Thyroid gland (tissue), 4 donors: ENCODE measurements around the gene MPP1.

Experiments used
- POLR2A ChIP-seq, 2 donors: fragments of 450-650 bp; IDR thresholded peaks; one replicate each; pipeline ENCODE4 v1.6.1; 2017; ENCODE audit warnings: antibody characterized with exemption in 2 of 2, mild to moderate bottlenecking in 2 of 2, moderate library complexity in 1 of 2
- TF ChIP-seq, protein P1 (sequence below), 6 experiments: fragments of 200-600 bp in 3 of 6; fragments of 450-650 bp in 3 of 6; sonication (generic) in 3 of 6; IDR thresholded peaks; one replicate each; pipeline ENCODE4 v1.5.1; 2016 to 2019; ENCODE audit warnings: antibody characterized with exemption in 6 of 6, mild to moderate bottlenecking in 2 of 6, inconsistent platforms in 1 of 6, moderate library complexity in 1 of 6

DNA sequence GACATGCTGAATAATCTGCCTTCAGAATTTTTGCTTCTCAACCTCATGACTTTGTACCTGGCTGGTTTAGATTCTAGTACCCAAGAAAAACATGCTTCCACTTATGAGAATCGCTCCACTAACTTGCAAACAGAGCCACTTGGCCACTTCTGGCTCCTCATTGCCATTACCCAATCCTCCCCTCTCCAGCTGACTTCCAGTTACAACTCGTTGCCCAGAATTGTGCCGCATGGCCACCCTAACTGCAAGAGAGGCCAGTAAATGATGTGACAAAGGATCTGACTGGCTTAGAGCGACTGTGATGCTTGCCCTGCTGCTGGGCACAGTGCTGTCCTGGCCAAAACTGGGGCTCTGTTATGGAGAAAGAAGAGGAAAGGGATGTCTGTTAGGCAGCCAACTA lies 46.6 kb downstream of the MPP1 start:
- TF ChIP-seq, protein P1, sequence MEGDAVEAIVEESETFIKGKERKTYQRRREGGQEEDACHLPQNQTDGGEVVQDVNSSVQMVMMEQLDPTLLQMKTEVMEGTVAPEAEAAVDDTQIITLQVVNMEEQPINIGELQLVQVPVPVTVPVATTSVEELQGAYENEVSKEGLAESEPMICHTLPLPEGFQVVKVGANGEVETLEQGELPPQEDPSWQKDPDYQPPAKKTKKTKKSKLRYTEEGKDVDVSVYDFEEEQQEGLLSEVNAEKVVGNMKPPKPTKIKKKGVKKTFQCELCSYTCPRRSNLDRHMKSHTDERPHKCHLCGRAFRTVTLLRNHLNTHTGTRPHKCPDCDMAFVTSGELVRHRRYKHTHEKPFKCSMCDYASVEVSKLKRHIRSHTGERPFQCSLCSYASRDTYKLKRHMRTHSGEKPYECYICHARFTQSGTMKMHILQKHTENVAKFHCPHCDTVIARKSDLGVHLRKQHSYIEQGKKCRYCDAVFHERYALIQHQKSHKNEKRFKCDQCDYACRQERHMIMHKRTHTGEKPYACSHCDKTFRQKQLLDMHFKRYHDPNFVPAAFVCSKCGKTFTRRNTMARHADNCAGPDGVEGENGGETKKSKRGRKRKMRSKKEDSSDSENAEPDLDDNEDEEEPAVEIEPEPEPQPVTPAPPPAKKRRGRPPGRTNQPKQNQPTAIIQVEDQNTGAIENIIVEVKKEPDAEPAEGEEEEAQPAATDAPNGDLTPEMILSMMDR (IDR thresholded peaks at IDR 0.05), result no peak
- TF ChIP-seq POLR2A (IDR thresholded peaks at IDR 0.05), result no peak
